HEK293 (cell line): ENCODE data around the gene GRIN2A.

Source experiments
- CTCF ChIP-seq: fragments of 450-650 bp; formaldehyde crosslinking; IDR thresholded peaks from 2 replicates; pipeline ENCODE4 v1.5.1; 2016; ENCODE audit warnings: missing biosample characterization, missing genetic modification characterization
- TCF7L2 ChIP-seq: IDR thresholded peaks from 2 replicates; pipeline ENCODE4 v1.6.1; 2011; ENCODE audit warnings: low read depth, mild to moderate bottlenecking, inconsistent platforms, low read length, moderate library complexity, borderline replicate concordance
- ZBTB49 ChIP-seq: fragments of 450-650 bp; formaldehyde crosslinking; IDR thresholded peaks from 2 replicates; pipeline ENCODE4 v1.5.1; 2016; ENCODE audit warnings: missing biosample characterization, missing genetic modification characterization, low read depth
- ZBTB8A ChIP-seq: fragments of 450-650 bp; formaldehyde crosslinking; IDR thresholded peaks from 2 replicates; pipeline ENCODE4 v1.5.1; 2016; ENCODE audit warnings: missing biosample characterization, missing genetic modification characterization
- ZFP3 ChIP-seq: fragments of 450-650 bp; formaldehyde crosslinking; IDR thresholded peaks from 2 replicates; pipeline ENCODE4 v1.5.1; 2016; ENCODE audit warnings: low read depth, missing biosample characterization, missing genetic modification characterization
- ZFP41 ChIP-seq: fragments of 450-650 bp; formaldehyde crosslinking; IDR thresholded peaks from 2 replicates; pipeline ENCODE4 v1.5.1; 2016; ENCODE audit warnings: missing biosample characterization, missing genetic modification characterization, borderline replicate concordance
- ZNF133 ChIP-seq: fragments of 450-650 bp; formaldehyde crosslinking; IDR thresholded peaks from 2 replicates; pipeline ENCODE4 v1.5.1; 2016; ENCODE audit warnings: missing biosample characterization, missing genetic modification characterization
- ZNF221 ChIP-seq: fragments of 450-650 bp; formaldehyde crosslinking; IDR thresholded peaks from 2 replicates; pipeline ENCODE4 v1.5.1; 2017; ENCODE audit warnings: missing biosample characterization, missing genetic modification characterization, borderline replicate concordance
- ZNF513 ChIP-seq: fragments of 450-650 bp; IDR thresholded peaks from 2 replicates; pipeline ENCODE4 v1.5.1; 2018; ENCODE audit warnings: missing biosample characterization, missing genetic modification characterization
- ZNF561 ChIP-seq: fragments of 450-650 bp; IDR thresholded peaks from 2 replicates; pipeline ENCODE4 v1.5.1; 2018; ENCODE audit warnings: missing biosample characterization, missing genetic modification characterization, borderline replicate concordance
- ZNF596 ChIP-seq: fragments of 450-650 bp; IDR thresholded peaks from 2 replicates; pipeline ENCODE4 v1.5.0; 2018; ENCODE audit warnings: missing biosample characterization, mild to moderate bottlenecking, missing genetic modification characterization, moderate library complexity
- ZNF639 ChIP-seq: fragments of 450-650 bp; formaldehyde crosslinking; IDR thresholded peaks from 2 replicates; pipeline ENCODE4 v1.5.1; 2016; ENCODE audit warnings: missing biosample characterization, missing genetic modification characterization

GRCh38 chr16:10103700-10104099 lies 78.5 kb downstream of the GRIN2A start:
- TF ChIP-seq ZFP41 (tag by site-specific recombination) = no peak
- TF ChIP-seq ZNF596 (tag by site-specific recombination) = no peak
- no peak for TF ChIP-seq ZNF221
- TF ChIP-seq ZNF133 (tag by site-specific recombination) = no peak
- TF ChIP-seq CTCF (tag by site-specific recombination) = no peak
- no peak for TF ChIP-seq ZNF639 (tag by site-specific recombination)
- TF ChIP-seq ZFP3 (tag by site-specific recombination) = no peak
- no peak for TF ChIP-seq ZNF561 (tag by site-specific recombination)
- TF ChIP-seq ZBTB49 (tag by site-specific recombination) = no peak
- TF ChIP-seq ZNF513 (tag by site-specific recombination) = no peak
- no peak for TF ChIP-seq ZBTB8A (tag by site-specific recombination)
- TF ChIP-seq TCF7L2 = no peak
